Brain microvascular endothelial cell (primary cell): ENCODE results near the gene ZC3H4.
"Not testable (repeated sequence)": the region's sequence is repeated elsewhere in the genome, so short reads cannot be mapped to it uniquely, and the experiment has no call there.

Source experiments
- DNase-seq: peaks from one replicate; pipeline ENCODE4 v3.0.0-alpha.2; 2020
- H3K27ac ChIP-seq: fragments of 250-450 bp; sonication (Bioruptor Pico); 2 replicates; pipeline ENCODE4 v1.5.1; 2020; ENCODE audit warnings: mild to moderate bottlenecking, moderate library complexity
- H3K27me3 ChIP-seq: fragments of 250-450 bp; sonication (Bioruptor Pico); replicated peaks from 2 replicates; pipeline ENCODE4 v1.5.1; 2020; ENCODE audit warnings: mild to moderate bottlenecking
- H3K36me3 ChIP-seq: fragments of 250-450 bp; sonication (Bioruptor Pico); replicated peaks from 2 replicates; pipeline ENCODE4 v1.5.1; 2020; ENCODE audit warnings: mild to moderate bottlenecking
- H3K4me3 ChIP-seq: 2 replicates; pipeline ENCODE4 v1.5.1; 2011; ENCODE audit warnings: low read depth, mild to moderate bottlenecking, control low read depth, low read length, moderate library complexity
- in situ Hi-C: cut with HindIII; loops from 2 replicates; pipeline ENCODE4 v1.10.0; 2017; ENCODE audit warnings: low sequenced_read_pairs, low pct_ligation_motif_present
- TF ChIP-seq, protein P1 (sequence below): IDR thresholded peaks from 2 replicates; pipeline ENCODE4 v1.5.1; 2011; ENCODE audit warnings: low read depth, mild to moderate bottlenecking, moderate library complexity, low read length, control low read depth, inconsistent platforms; ENCODE audit errors: missing control alignments

ZC3H4 gene

GRCh38 chr19:47066376-47067214 is 47.0 kb downstream of the ZC3H4 start:
- H3K36me3 ChIP-seq: peaks cover 46% of the 10 kb centered on the region
- no peak overlapping the region for H3K27ac ChIP-seq
- H3K27me3 ChIP-seq: no peaks in the 10 kb centered on the region
- H3K4me3 ChIP-seq: no peak overlapping the region
- in situ Hi-C loops: no loop called here
- no peak for DNase-seq
- TF ChIP-seq, protein P1, sequence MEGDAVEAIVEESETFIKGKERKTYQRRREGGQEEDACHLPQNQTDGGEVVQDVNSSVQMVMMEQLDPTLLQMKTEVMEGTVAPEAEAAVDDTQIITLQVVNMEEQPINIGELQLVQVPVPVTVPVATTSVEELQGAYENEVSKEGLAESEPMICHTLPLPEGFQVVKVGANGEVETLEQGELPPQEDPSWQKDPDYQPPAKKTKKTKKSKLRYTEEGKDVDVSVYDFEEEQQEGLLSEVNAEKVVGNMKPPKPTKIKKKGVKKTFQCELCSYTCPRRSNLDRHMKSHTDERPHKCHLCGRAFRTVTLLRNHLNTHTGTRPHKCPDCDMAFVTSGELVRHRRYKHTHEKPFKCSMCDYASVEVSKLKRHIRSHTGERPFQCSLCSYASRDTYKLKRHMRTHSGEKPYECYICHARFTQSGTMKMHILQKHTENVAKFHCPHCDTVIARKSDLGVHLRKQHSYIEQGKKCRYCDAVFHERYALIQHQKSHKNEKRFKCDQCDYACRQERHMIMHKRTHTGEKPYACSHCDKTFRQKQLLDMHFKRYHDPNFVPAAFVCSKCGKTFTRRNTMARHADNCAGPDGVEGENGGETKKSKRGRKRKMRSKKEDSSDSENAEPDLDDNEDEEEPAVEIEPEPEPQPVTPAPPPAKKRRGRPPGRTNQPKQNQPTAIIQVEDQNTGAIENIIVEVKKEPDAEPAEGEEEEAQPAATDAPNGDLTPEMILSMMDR: no peak

- no peak overlapping the region for H3K27ac ChIP-seq
- no peak overlapping the region for H3K4me3 ChIP-seq
- H3K27me3 ChIP-seq: no peaks in the 10 kb centered on the region
- H3K36me3 ChIP-seq: peaks cover 41% of the 10 kb centered on the region
- in situ Hi-C loops: no loop called here
- DNase-seq: no peak
- TF ChIP-seq, protein P1: no peak
These were observed 48.3 kb downstream of the ZC3H4 start for GRCh38 chr19:47065242-47065641.

DNA sequence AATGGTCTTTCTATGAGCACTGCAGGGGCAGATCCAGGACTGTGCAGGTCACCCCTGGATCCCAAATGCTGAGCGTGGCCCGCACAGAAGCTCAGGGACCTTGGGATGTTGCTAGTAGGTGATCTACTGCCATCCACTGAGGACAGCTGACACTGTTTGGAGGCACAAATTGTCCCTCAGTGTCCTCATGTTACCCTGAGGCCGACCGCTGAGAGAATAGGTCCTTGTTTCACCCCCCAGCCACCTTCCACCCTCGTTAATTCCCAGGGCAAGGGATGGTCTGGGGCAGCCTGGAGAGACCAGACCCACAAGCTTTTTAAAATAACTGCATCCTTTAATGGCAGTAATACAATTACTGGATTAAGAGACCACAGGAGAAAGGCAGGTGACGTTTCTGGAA is 49.7 kb downstream of the ZC3H4 start:
- Histone ChIP-seq H3K4me3 (no peak overlapping the region), H3K27ac (no peak overlapping the region), H3K36me3 (peaks cover 33% of the 10 kb centered on the region), H3K27me3 (no peaks in the 10 kb centered on the region)
- in situ Hi-C loops: no loop called here
- TF ChIP-seq, protein P1: no peak
- no peak for DNase-seq

DNA sequence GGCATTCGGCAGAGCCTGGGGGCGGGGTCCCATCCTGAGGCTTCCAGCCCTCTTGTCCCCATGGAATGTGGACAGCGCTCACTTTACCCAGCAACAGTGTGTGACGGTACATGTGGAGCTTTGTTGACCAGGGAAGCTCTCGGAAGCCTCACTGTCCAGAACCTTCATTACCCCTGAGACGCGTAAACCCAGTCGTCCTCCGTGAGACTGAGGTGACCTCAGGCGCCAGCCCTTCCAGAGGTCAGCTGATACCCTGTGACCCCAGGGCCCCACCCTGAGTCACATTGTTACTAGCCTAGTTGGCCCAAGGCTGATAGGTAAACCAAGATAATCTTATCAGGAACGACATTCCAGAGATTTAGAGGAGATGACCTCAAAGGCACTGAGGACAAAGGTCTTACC is 55.0 kb downstream of the ZC3H4 start:
- no peak for DNase-seq
- Histone ChIP-seq H3K4me3 (no peak overlapping the region), H3K27ac (no peak overlapping the region), H3K36me3 (no peaks in the 10 kb centered on the region), H3K27me3 (no peaks in the 10 kb centered on the region)
- TF ChIP-seq, protein P1: no peak
- in situ Hi-C loops: no loop called here

DNA sequence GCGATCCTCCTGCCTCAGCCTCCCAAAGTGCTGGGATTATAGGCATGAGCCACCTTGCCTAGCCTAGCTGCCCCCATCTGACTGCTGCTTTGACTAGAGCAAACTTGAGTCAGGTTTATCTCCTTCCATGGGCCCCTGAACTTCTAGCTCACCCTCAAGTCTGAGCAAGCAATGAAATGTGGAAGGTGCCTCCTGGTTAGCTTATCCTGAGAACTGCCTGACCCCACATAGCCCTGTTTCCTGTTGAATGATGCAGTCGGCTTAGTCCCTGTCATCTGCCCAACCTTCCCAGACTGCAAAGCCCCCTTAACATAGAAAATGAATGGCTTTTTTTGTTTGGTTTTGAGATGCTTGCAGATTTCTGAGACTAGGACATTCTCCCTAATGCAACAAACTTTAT is 56.2 kb downstream of the ZC3H4 start:
- in situ Hi-C loops: no loop called here
- peak overlapping the region; percentile 30 for H3K27ac ChIP-seq
- peak; percentile 56 for DNase-seq
- no peaks in the 10 kb centered on the region for H3K27me3 ChIP-seq
- no peak overlapping the region for H3K4me3 ChIP-seq
- no peaks in the 10 kb centered on the region for H3K36me3 ChIP-seq
- TF ChIP-seq, protein P1: no peak

DNA sequence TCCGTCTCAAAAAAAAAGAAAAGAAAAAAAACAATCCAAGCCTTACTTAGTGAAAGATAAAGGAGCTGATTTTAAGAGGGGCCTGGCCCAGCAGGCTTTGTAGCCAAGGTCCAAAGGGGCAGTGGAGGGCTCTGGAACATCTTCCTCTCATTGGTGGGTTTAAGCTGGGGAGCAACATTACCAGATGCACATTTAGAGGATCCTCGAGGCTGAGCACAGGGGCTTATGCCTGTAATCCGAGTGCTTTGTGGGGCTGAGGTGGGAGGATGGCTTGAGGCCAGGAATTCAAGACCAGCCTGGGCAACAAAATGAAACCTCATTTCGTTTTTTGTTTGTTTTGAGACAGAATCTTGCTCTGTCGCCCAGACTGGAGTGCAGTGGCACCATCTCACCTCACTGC is 57.2 kb downstream of the ZC3H4 start:
- H3K27ac ChIP-seq: no peak overlapping the region
- no peaks in the 10 kb centered on the region for H3K36me3 ChIP-seq
- no peaks in the 10 kb centered on the region for H3K27me3 ChIP-seq
- DNase-seq: no peak
- in situ Hi-C loops: no loop called here
- TF ChIP-seq, protein P1: no peak
- H3K4me3 ChIP-seq: no peak overlapping the region

GRCh38 chr19:47050562-47050961 is 63.0 kb downstream of the ZC3H4 start:
- H3K27me3 ChIP-seq, in situ Hi-C loops, H3K27ac ChIP-seq, DNase-seq, H3K36me3 ChIP-seq, H3K4me3 ChIP-seq: not testable (repeated sequence)
